Neural progenitor cell (in vitro differentiated cells): ENCODE measurements around the gene SDK1. TPM values are rescaled to one million over a fixed set of nuclear protein-coding genes. Genes with fewer than 3 reads are reported as not detected.
A peak's percentile ranks its signal among the peaks of the same experiment; 100 is the strongest.

ENCODE experiments used
- DNase-seq: peaks from one replicate; pipeline ENCODE4 v3.0.0-alpha.2; 2016; ENCODE audit warnings: low spot score
- H2AFZ ChIP-seq: fragments of 200-600 bp; sonication (generic); replicated peaks from 2 replicates; pipeline ENCODE4 v1.6.1; 2016; ENCODE audit warnings: antibody characterized with exemption
- H3F3A ChIP-seq: fragments of 200-600 bp; sonication (generic); 2 replicates; pipeline ENCODE4 v1.6.1; 2016; ENCODE audit warnings: antibody characterized with exemption, low read depth
- H3K27ac ChIP-seq: fragments of 200-600 bp; sonication (generic); 2 replicates; pipeline ENCODE4 v1.5.1; 2016; ENCODE audit warnings: mild to moderate bottlenecking
- H3K27me3 ChIP-seq: fragments of 200-600 bp; sonication (generic); 2 replicates; pipeline ENCODE4 v1.6.1; 2016; ENCODE audit warnings: mild to moderate bottlenecking, moderate library complexity
- H3K36me3 ChIP-seq: fragments of 200-600 bp; sonication (generic); 2 replicates; pipeline ENCODE4 v1.5.1; 2016
- H3K4me1 ChIP-seq: fragments of 200-600 bp; sonication (generic); 2 replicates; pipeline ENCODE4 v1.6.1; 2016; ENCODE audit warnings: mixed run types
- H3K4me2 ChIP-seq: fragments of 200-600 bp; sonication (generic); 2 replicates; pipeline ENCODE4 v1.6.1; 2016
- H3K4me3 ChIP-seq: fragments of 200-600 bp; sonication (generic); 2 replicates; pipeline ENCODE4 v1.5.1; 2016
- H3K79me2 ChIP-seq: fragments of 200-600 bp; sonication (generic); 2 replicates; pipeline ENCODE4 v1.6.1; 2016; ENCODE audit warnings: low read depth
- H3K9ac ChIP-seq: fragments of 200-600 bp; sonication (generic); 2 replicates; pipeline ENCODE4 v1.6.1; 2016
- H3K9me3 ChIP-seq: fragments of 200-600 bp; sonication (generic); 2 replicates; pipeline ENCODE4 v1.5.1; 2016; ENCODE audit warnings: low read depth
- H4K20me1 ChIP-seq: fragments of 200-600 bp; sonication (generic); 2 replicates; pipeline ENCODE4 v1.6.1; 2016; ENCODE audit warnings: low read depth
- H3K27ac Mint-ChIP-seq: 3 replicates; pipeline ENCODE4 v1.8.0; 2021; ENCODE audit warnings: mixed read lengths
- H3K27me3 Mint-ChIP-seq: 2 replicates; pipeline ENCODE4 v1.8.0; 2022; ENCODE audit warnings: low read depth, mild to moderate bottlenecking, inconsistent platforms, moderate library complexity, mixed read lengths; ENCODE audit not compliant: insufficient read depth
- H3K36me3 Mint-ChIP-seq: 3 replicates; pipeline ENCODE4 v1.8.0; 2021; ENCODE audit warnings: mixed read lengths
- H3K4me1 Mint-ChIP-seq: 3 replicates; pipeline ENCODE4 v1.8.0; 2021; ENCODE audit warnings: mixed read lengths
- H3K4me3 Mint-ChIP-seq: 3 replicates; pipeline ENCODE4 v1.8.0; 2021; ENCODE audit warnings: mild to moderate bottlenecking, moderate library complexity, mixed read lengths
- H3K9me3 Mint-ChIP-seq: 3 replicates; pipeline ENCODE4 v1.8.0; 2020; ENCODE audit warnings: mixed read lengths
- EZH2 ChIP-seq: fragments of 200-600 bp; sonication (generic); IDR thresholded peaks from 2 replicates; pipeline ENCODE4 v1.6.1; 2017; ENCODE audit warnings: antibody characterized with exemption, mild to moderate bottlenecking, moderate library complexity
- EZH2phosphoT487 ChIP-seq: fragments of 200-600 bp; sonication (generic); IDR thresholded peaks from 2 replicates; pipeline ENCODE4 v1.6.1; 2017; ENCODE audit warnings: antibody characterized with exemption
- total RNA-seq: library from RNA; depleted of rRNA; stranded (reverse); fragments of >200 nt; gene quantifications from 2 replicates; pipeline ENCODE4 v1.2.3, GENCODE V29; 2015; ENCODE audit warnings: low replicate concordance
- TF ChIP-seq, protein P1 (sequence below): fragments of 200-600 bp; sonication (generic); IDR thresholded peaks from 2 replicates; pipeline ENCODE4 v1.5.1; 2017; ENCODE audit warnings: antibody characterized with exemption, mild to moderate bottlenecking

Gene SDK1
- total RNA-seq, 1 donor from 2014 or later, result 4.9 TPM

DNA sequence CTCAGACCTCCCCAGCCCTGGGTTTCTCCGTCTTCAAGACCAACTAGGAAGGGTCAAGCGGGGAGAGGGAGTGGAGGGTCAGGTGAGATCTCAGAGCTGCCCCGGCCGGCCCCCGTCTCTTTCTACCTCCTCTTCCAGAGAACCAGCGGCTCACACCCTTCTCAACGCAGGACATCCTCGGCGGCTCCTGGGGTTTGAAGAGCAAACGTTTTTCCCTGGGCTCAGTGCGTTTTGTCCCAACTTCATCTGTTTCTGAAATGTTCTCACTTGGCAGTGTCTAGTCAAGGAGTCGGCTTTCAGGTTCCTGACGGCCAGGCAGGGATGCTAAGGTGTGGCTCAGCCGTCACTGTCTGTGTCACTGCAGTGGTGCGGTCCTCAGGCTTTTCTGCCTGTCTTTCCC is 964.6 kb downstream of the SDK1 start:
- no peaks in the 10 kb centered on the region for H3K79me2 ChIP-seq
- H3K36me3 ChIP-seq, result no peaks in the 10 kb centered on the region
- H2AFZ ChIP-seq, result no peak overlapping the region
- no peak for DNase-seq
- no peak overlapping the region for H3K9ac ChIP-seq
- peaks cover 5% of the 10 kb centered on the region for H3K4me1 ChIP-seq
- TF ChIP-seq, protein P1, sequence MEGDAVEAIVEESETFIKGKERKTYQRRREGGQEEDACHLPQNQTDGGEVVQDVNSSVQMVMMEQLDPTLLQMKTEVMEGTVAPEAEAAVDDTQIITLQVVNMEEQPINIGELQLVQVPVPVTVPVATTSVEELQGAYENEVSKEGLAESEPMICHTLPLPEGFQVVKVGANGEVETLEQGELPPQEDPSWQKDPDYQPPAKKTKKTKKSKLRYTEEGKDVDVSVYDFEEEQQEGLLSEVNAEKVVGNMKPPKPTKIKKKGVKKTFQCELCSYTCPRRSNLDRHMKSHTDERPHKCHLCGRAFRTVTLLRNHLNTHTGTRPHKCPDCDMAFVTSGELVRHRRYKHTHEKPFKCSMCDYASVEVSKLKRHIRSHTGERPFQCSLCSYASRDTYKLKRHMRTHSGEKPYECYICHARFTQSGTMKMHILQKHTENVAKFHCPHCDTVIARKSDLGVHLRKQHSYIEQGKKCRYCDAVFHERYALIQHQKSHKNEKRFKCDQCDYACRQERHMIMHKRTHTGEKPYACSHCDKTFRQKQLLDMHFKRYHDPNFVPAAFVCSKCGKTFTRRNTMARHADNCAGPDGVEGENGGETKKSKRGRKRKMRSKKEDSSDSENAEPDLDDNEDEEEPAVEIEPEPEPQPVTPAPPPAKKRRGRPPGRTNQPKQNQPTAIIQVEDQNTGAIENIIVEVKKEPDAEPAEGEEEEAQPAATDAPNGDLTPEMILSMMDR, result no peak
- no peak for TF ChIP-seq EZH2
- no peak for TF ChIP-seq EZH2phosphoT487
- H3K4me1 Mint-ChIP-seq, result peaks cover 6% of the 10 kb centered on the region
- H3K9me3 ChIP-seq, result no peaks in the 10 kb centered on the region
- no peak overlapping the region for H3K4me2 ChIP-seq
- H3K27me3 ChIP-seq, result no peaks in the 10 kb centered on the region
- no peaks in the 10 kb centered on the region for H3K27me3 Mint-ChIP-seq
- peak overlapping the region; percentile 25 for H3K27ac Mint-ChIP-seq
- no peak overlapping the region for H3K4me3 ChIP-seq
- H3F3A ChIP-seq, result no peaks in the 10 kb centered on the region
- H3K36me3 Mint-ChIP-seq, result peaks cover 2% of the 10 kb centered on the region
- no peaks in the 10 kb centered on the region for H4K20me1 ChIP-seq
- H3K27ac ChIP-seq, result no peak overlapping the region
- H3K4me3 Mint-ChIP-seq, result no peak overlapping the region
- H3K9me3 Mint-ChIP-seq, result no peaks in the 10 kb centered on the region

GRCh38 chr7:4266270-4267040 is 965.4 kb downstream of the SDK1 start:
- H3K9ac ChIP-seq, result no peak overlapping the region
- DNase-seq, result no peak
- no peak overlapping the region for H3K27ac Mint-ChIP-seq
- no peaks in the 10 kb centered on the region for H3K9me3 Mint-ChIP-seq
- no peak overlapping the region for H3K4me2 ChIP-seq
- peaks cover 2% of the 10 kb centered on the region for H3K4me1 ChIP-seq
- no peak overlapping the region for H3K4me3 Mint-ChIP-seq
- no peaks in the 10 kb centered on the region for H4K20me1 ChIP-seq
- H3K4me3 ChIP-seq, result no peak overlapping the region
- H3K9me3 ChIP-seq, result no peaks in the 10 kb centered on the region
- no peak overlapping the region for H3K27ac ChIP-seq
- H3K36me3 ChIP-seq, result no peaks in the 10 kb centered on the region
- H2AFZ ChIP-seq, result no peak overlapping the region
- H3F3A ChIP-seq, result no peaks in the 10 kb centered on the region
- peaks cover 2% of the 10 kb centered on the region for H3K36me3 Mint-ChIP-seq
- H3K79me2 ChIP-seq, result no peaks in the 10 kb centered on the region
- no peaks in the 10 kb centered on the region for H3K27me3 ChIP-seq
- H3K4me1 Mint-ChIP-seq, result peaks cover 6% of the 10 kb centered on the region
- no peaks in the 10 kb centered on the region for H3K27me3 Mint-ChIP-seq
- TF ChIP-seq EZH2, result no peak
- no peak for TF ChIP-seq EZH2phosphoT487
- TF ChIP-seq, protein P1, result no peak

DNA sequence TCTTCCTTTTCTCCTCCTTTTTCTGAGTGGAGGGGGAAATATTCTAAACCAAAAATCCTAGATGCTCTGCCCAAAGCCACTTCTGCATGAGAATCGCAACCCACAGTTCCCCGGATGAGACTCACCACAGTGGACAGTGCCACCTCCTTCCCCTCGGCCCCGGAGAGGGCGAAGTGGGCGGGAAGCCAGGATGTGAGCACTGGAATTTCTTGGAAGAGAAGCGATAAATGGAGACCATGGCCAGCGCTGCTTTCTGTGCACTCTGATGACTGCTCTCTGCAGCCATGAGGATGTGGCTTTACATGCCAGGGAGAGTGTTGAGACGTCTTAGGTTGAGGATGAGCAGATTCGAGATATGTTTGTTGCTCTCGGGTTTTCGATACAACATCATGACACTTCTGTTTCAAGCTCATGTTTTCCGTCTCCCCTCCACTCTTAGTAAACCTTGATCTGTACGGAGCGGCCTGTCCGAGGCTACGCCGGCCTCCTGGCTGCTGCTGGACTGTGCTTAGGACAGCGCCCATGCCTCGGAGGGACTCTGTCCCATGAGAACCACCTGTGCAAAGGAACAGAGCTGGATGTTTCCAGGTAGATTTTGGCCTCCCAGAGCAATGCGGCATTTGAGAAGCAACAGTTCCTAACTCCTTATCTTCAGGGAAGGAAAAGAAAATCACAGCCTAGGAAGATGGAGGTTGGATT is 966.4 kb downstream of the SDK1 start:
- Histone ChIP-seq H3K4me2 (no peak overlapping the region), H2AFZ (no peak overlapping the region), H3K27me3 (no peaks in the 10 kb centered on the region), H4K20me1 (no peaks in the 10 kb centered on the region), H3K4me1 (no peaks in the 10 kb centered on the region), H3K9ac (no peak overlapping the region), H3K36me3 (no peaks in the 10 kb centered on the region), H3F3A (no peaks in the 10 kb centered on the region), H3K79me2 (no peaks in the 10 kb centered on the region), H3K4me3 (no peak overlapping the region), H3K9me3 (no peaks in the 10 kb centered on the region), H3K27ac (no peak overlapping the region)
- TF ChIP-seq, protein P1, result no peak
- TF ChIP-seq EZH2 (no peak), EZH2phosphoT487 (no peak)
- Mint-ChIP-seq H3K36me3 (peaks cover 2% of the 10 kb centered on the region), H3K27ac (no peak overlapping the region), H3K4me3 (no peak overlapping the region), H3K4me1 (peaks cover 6% of the 10 kb centered on the region), H3K9me3 (no peaks in the 10 kb centered on the region), H3K27me3 (no peaks in the 10 kb centered on the region)
- DNase-seq, result no peak
